HG02943 (cell line): Measurements from ENCODE around the gene APOLD1.
"Not testable (repeated sequence)": the region's sequence is repeated elsewhere in the genome, so short reads cannot be mapped to it uniquely, and the experiment has no call there.

ENCODE experiments used
- ATAC-seq: cut with Tn5 transposase; IDR thresholded peaks from one replicate; pipeline ENCODE4 v1.9.1; 2021; ENCODE audit warnings: mild to moderate bottlenecking, low read depth, moderate library complexity; ENCODE audit not compliant: unreplicated experiment

Gene APOLD1

DNA sequence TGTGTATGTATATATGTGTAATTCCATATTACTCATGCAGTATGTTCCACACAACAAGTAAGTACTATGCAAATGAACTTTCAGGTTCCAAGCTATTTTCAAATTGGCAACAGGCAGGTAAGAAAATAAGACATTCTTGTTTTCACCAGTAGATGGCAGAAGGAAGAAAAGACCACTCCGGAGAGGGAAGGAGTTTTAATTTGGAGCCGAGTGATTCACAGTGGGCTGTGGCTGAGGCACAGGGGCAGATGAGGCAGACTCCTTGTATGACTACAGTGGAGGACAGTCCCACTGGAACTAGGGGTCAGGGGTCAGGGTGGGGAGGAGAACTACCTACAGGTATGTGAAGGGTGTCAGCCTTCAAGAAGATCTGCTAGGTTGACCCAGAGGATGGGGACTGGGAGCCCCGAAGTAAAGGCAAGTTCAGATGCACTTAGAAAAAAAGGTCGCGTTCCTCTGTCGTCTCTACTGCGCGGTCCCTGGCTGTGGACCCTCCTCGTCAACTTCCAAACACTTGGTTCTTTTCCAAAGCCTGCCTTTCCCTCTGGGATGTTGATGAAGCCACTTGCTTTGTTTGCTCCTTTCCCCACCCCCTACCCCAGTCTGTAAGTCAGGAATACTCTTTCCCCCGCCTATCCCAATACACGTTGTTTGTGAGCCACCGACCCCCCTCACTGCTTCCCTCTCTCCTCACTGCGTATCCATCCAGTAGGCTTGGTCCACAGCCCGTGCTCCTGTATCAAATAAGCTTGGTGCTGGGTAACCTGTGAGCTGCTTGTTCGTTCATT, 51.8 kb downstream of the APOLD1 start:
- no peak for ATAC-seq

DNA sequence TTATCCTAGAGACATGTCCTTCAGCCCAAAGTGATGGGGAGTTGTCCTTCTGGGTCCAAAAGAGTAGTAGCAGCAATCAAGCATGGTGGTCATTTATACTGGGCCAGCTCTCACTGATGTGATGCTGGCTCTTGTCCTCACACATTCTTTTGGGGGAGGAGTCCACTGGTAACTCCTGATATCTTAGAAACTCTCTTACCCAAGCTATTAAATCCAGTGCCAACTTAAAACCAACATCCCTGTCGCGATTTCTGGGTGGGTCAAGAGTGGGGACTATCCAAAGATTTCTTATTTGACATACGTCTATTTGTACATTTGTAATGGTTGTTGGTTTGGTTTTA, 52.3 kb downstream of the APOLD1 start:
- no peak for ATAC-seq

DNA sequence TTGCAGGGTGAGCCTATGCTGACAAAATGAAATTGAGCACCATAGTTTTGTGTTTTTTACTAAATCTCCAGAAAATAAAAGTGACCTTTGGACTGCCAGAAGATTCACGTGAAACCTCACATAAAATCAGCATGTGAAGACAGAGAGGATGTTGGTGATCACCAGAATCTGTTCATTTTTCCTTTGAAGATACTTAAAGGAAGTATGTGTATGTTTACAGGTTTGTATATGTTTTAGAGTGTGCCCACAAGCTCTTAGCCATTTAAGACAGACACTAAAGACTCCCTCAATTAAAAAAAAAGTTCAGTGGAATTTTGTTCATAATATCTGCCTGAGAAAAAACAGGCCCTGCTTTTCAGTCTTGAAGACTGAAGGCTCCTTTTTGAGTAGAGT, 53.5 kb downstream of the APOLD1 start:
- ATAC-seq, result no peak

DNA sequence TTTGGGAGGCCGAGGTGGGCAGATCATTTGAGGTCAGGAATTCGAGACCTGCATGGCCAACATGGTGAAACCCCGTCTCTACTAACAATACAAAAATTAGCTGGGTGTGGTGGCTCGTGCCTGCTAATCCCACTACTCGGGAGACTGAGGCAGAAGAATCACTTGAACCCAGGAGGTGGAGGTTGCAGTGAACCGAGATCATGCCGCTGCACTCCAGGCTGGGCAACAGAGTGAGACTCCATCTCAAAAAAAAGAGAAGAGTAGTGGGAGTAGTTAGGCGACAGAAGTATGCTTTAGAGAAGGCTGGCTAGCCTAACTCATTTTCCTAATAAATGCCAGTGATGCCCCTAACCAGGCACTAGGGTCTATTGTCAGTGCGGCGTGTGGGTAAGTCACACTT, 54.0 kb downstream of the APOLD1 start:
- ATAC-seq, result not testable (repeated sequence)

DNA sequence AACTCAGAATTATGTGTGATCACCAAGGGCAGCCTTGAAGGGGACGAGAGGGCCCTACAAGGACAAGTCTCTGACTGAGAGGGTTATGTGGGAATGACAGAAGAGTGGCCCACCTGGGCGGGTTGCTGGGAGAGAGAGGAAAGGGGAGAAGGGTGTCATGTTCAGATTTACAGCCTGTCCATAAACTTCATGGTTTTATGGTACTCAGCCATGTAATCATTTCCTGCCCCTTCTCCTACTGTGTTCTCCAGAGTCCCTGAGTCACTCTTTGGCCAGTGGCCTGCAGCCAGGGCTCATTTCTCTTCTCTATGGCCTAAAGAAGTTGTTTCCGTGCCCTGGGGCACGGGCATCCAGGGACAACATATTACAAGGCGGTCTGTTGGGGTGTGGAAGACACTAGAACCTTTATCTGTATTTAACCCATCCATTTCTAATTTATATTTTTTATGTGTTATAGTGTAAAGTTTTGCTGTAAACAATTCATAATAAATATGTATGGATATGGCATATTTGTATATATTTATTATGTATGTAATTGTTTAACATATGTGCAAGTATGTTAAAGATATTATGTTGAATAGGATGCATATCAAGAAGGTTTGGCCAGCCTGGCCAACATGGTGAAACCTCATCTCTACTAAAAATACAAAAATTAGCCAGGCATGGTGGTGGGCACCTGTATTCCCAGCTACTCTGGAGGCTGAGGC, 54.6 kb downstream of the APOLD1 start:
- no peak for ATAC-seq

DNA sequence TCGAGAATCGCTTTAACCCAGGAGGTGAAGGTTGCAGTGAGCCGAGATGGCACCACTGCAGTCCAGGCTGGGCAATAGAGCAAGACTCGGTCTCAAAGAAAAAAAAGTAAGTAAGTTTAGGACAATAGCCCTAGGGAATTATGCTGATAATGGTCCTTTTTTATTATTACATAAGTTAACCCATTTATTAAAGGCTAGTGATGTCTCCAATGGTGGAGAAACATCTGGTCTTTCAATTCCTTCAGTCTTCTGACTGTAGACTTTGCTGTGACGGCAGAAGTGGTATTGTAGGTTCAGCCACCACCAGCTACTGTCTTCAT, 55.1 kb downstream of the APOLD1 start:
- no peak for ATAC-seq
